ENCODE data around the gene CLINT1.

The CLINT1 gene

GRCh38 chr5:157766902-157767301 lies 92.0 kb downstream of the CLINT1 start:
- H3K9me3 ChIP-seq (ENCODE audit: control insufficient read depth, low read length), result no peaks in the 10 kb centered on the region
- DNase-seq, result no peak
- H3K27me3 ChIP-seq (replicated peaks; ENCODE audit: control insufficient read depth, insufficient read depth, low read length, poor library complexity, severe bottlenecking), result no peaks in the 10 kb centered on the region
- H3K36me3 ChIP-seq (ENCODE audit: control insufficient read depth, insufficient read depth, low read length), result no peaks in the 10 kb centered on the region
- no peak overlapping the region for H3K27ac ChIP-seq (ENCODE audit: insufficient read depth, low read length, poor library complexity, severe bottlenecking)
- no peak overlapping the region for H3K4me3 ChIP-seq (ENCODE audit: insufficient read depth, low read depth, low read length, poor library complexity, severe bottlenecking)
- peaks cover 3% of the 10 kb centered on the region for H3K4me1 ChIP-seq (ENCODE audit: control insufficient read depth, insufficient read depth, low read length, poor library complexity, severe bottlenecking)

- Histone ChIP-seq H3K27me3 (replicated peaks; ENCODE audit: control insufficient read depth, insufficient read depth, low read length, poor library complexity, severe bottlenecking) (no peaks in the 10 kb centered on the region), H3K4me1 (ENCODE audit: control insufficient read depth, insufficient read depth, low read length, poor library complexity, severe bottlenecking) (peaks cover 3% of the 10 kb centered on the region), H3K9me3 (ENCODE audit: control insufficient read depth, low read length) (no peaks in the 10 kb centered on the region), H3K36me3 (ENCODE audit: control insufficient read depth, insufficient read depth, low read length) (no peaks in the 10 kb centered on the region), H3K4me3 (ENCODE audit: insufficient read depth, low read depth, low read length, poor library complexity, severe bottlenecking) (no peak overlapping the region), H3K27ac (ENCODE audit: insufficient read depth, low read length, poor library complexity, severe bottlenecking) (no peak overlapping the region)
- DNase-seq, result no peak
Measured at GRCh38 chr5:157766442-157766841, 92.5 kb downstream of the CLINT1 start.

GRCh38 chr5:157764531-157764930 lies 94.4 kb downstream of the CLINT1 start:
- H3K27ac ChIP-seq (ENCODE audit: insufficient read depth, low read length, poor library complexity, severe bottlenecking), result no peak overlapping the region
- H3K4me3 ChIP-seq (ENCODE audit: insufficient read depth, low read depth, low read length, poor library complexity, severe bottlenecking), result no peak overlapping the region
- H3K9me3 ChIP-seq (ENCODE audit: control insufficient read depth, low read length), result no peaks in the 10 kb centered on the region
- H3K4me1 ChIP-seq (ENCODE audit: control insufficient read depth, insufficient read depth, low read length, poor library complexity, severe bottlenecking), result peaks cover 3% of the 10 kb centered on the region
- no peaks in the 10 kb centered on the region for H3K27me3 ChIP-seq (replicated peaks; ENCODE audit: control insufficient read depth, insufficient read depth, low read length, poor library complexity, severe bottlenecking)
- DNase-seq, result no peak
- H3K36me3 ChIP-seq (ENCODE audit: control insufficient read depth, insufficient read depth, low read length), result no peaks in the 10 kb centered on the region

GRCh38 chr5:157761690-157762621 lies 97.0 kb downstream of the CLINT1 start:
- Histone ChIP-seq H3K4me1 (ENCODE audit: control insufficient read depth, insufficient read depth, low read length, poor library complexity, severe bottlenecking) (peaks cover 3% of the 10 kb centered on the region), H3K36me3 (ENCODE audit: control insufficient read depth, insufficient read depth, low read length) (no peaks in the 10 kb centered on the region), H3K27me3 (replicated peaks; ENCODE audit: control insufficient read depth, insufficient read depth, low read length, poor library complexity, severe bottlenecking) (no peaks in the 10 kb centered on the region), H3K9me3 (ENCODE audit: control insufficient read depth, low read length) (no peaks in the 10 kb centered on the region), H3K4me3 (ENCODE audit: insufficient read depth, low read depth, low read length, poor library complexity, severe bottlenecking) (no peak overlapping the region), H3K27ac (ENCODE audit: insufficient read depth, low read length, poor library complexity, severe bottlenecking) (no peak overlapping the region)
- no peak for DNase-seq

DNA sequence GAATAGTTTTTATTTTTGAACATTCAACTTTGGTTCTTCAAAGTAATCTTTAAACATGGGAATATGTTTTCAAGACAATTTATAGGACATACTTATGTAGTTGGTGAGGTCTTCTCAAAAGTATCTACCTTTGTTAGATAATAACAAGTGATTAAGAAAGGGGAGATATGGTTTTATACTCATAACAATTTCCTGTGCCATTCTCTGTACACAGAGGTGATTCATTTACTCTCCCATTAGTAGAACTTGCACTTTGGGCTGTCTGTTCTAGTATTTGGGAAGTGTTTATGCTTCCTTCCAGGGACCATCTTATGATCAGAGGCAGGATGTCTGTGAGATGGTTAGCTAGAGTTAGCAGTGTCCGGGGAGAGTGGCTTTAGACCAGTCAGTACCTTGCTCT lies 100.2 kb downstream of the CLINT1 start:
- peaks cover 17% of the 10 kb centered on the region for H3K36me3 ChIP-seq (ENCODE audit: control insufficient read depth, insufficient read depth, low read length)
- DNase-seq, result no peak
- H3K9me3 ChIP-seq (ENCODE audit: control insufficient read depth, low read length), result no peaks in the 10 kb centered on the region
- H3K27me3 ChIP-seq (replicated peaks; ENCODE audit: control insufficient read depth, insufficient read depth, low read length, poor library complexity, severe bottlenecking), result no peaks in the 10 kb centered on the region
- H3K4me3 ChIP-seq (ENCODE audit: insufficient read depth, low read depth, low read length, poor library complexity, severe bottlenecking), result no peak overlapping the region
- no peak overlapping the region for H3K27ac ChIP-seq (ENCODE audit: insufficient read depth, low read length, poor library complexity, severe bottlenecking)
- H3K4me1 ChIP-seq (ENCODE audit: control insufficient read depth, insufficient read depth, low read length, poor library complexity, severe bottlenecking), result peaks cover 3% of the 10 kb centered on the region

DNA sequence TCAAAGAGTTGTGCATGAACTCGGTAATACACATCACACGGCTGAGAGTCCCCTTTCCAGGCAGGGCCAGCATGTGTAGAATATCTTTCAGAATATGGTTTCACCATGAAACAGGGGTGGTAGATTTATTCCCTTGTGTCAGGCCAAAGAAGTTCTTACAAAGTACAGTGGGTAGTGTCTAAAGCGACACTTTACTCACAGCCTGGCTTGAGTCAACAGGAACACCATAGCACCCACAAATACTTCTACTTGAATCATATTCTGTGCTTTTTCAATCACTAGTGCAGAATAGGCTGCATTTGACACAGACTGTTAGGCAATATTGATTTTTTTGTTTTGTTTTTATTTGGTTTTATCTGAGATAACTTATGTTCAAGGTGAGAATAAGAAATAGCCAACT lies 102.8 kb downstream of the CLINT1 start:
- Histone ChIP-seq H3K36me3 (ENCODE audit: control insufficient read depth, insufficient read depth, low read length) (peaks cover 26% of the 10 kb centered on the region), H3K27ac (ENCODE audit: insufficient read depth, low read length, poor library complexity, severe bottlenecking) (no peak overlapping the region)

GRCh38 chr5:157750320-157750719 lies 108.6 kb downstream of the CLINT1 start:
- no peak for DNase-seq
- H3K27me3 ChIP-seq (replicated peaks; ENCODE audit: control insufficient read depth, insufficient read depth, low read length, poor library complexity, severe bottlenecking), result no peaks in the 10 kb centered on the region
- H3K4me1 ChIP-seq (ENCODE audit: control insufficient read depth, insufficient read depth, low read length, poor library complexity, severe bottlenecking), result no peaks in the 10 kb centered on the region
- peaks cover 17% of the 10 kb centered on the region for H3K36me3 ChIP-seq (ENCODE audit: control insufficient read depth, insufficient read depth, low read length)
- H3K4me3 ChIP-seq (ENCODE audit: insufficient read depth, low read depth, low read length, poor library complexity, severe bottlenecking), result no peak overlapping the region
- H3K9me3 ChIP-seq (ENCODE audit: control insufficient read depth, low read length), result no peaks in the 10 kb centered on the region
- H3K27ac ChIP-seq (ENCODE audit: insufficient read depth, low read length, poor library complexity, severe bottlenecking), result no peak overlapping the region

More for the DNA sequence above, 102.8 kb downstream of the CLINT1 start:
- no peaks in the 10 kb centered on the region for H3K4me1 ChIP-seq (ENCODE audit: control insufficient read depth, insufficient read depth, low read length, poor library complexity, severe bottlenecking)
- no peak overlapping the region for H3K4me3 ChIP-seq (ENCODE audit: insufficient read depth, low read depth, low read length, poor library complexity, severe bottlenecking)
- H3K9me3 ChIP-seq (ENCODE audit: control insufficient read depth, low read length), result no peaks in the 10 kb centered on the region
- no peak for DNase-seq
- H3K27me3 ChIP-seq (replicated peaks; ENCODE audit: control insufficient read depth, insufficient read depth, low read length, poor library complexity, severe bottlenecking), result no peaks in the 10 kb centered on the region

DNA sequence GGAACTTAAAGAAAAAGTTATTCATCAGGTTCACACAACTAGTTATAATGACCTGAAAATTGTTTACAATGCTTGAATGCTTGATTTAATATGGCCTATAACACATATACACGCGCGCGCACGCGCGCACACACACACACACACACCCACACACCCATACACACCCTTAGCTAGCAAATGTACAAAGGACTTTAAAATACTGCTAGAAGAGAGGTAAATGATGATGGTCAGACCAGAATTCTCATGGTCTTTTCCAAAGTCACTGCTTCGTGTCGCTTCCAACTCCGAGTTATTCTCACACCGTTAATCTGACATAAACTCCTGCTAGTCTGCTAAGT lies 109.5 kb downstream of the CLINT1 start:
- no peak overlapping the region for H3K27ac ChIP-seq (ENCODE audit: insufficient read depth, low read length, poor library complexity, severe bottlenecking)
- H3K4me3 ChIP-seq (ENCODE audit: insufficient read depth, low read depth, low read length, poor library complexity, severe bottlenecking), result no peak overlapping the region
- DNase-seq, result no peak
- no peaks in the 10 kb centered on the region for H3K27me3 ChIP-seq (replicated peaks; ENCODE audit: control insufficient read depth, insufficient read depth, low read length, poor library complexity, severe bottlenecking)
- no peaks in the 10 kb centered on the region for H3K9me3 ChIP-seq (ENCODE audit: control insufficient read depth, low read length)
- H3K4me1 ChIP-seq (ENCODE audit: control insufficient read depth, insufficient read depth, low read length, poor library complexity, severe bottlenecking), result peaks cover 5% of the 10 kb centered on the region
- peaks cover 12% of the 10 kb centered on the region for H3K36me3 ChIP-seq (ENCODE audit: control insufficient read depth, insufficient read depth, low read length)

DNA sequence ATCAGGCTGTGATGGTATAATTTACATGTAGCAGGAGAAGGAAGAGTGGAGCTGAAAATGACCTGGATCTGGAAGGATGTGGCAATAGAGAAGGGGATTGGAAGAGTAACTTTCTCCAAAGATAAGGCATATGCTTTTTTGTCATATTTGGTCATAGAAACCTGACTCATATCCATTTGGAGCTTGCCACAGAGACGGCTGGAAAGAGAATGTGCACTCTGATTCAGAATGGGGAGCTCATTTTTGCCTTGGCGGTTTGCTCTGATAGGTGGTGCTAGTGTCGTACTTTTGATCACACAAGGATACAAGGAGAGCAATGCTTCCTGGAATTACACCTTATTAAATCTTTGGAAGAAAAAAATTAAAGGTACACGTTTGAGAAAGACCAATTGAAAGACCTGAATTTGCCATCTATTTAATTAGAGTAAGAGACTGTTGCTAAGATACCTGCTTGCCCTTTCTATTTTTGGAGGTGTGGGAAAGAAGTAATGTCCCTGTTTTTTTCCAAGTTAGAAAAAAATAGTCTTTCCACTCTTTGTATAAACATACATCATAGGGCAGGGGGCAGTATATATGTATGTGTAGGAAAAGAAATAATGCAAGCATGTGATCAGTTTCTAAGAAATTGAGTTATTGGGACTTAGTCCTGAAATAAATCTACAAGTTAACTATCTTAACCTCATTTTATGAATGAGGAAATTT lies 110.0 kb downstream of the CLINT1 start:
- H3K4me1 ChIP-seq (ENCODE audit: control insufficient read depth, insufficient read depth, low read length, poor library complexity, severe bottlenecking), result peaks cover 8% of the 10 kb centered on the region
- DNase-seq, result no peak
- no peak overlapping the region for H3K4me3 ChIP-seq (ENCODE audit: insufficient read depth, low read depth, low read length, poor library complexity, severe bottlenecking)
- no peaks in the 10 kb centered on the region for H3K27me3 ChIP-seq (replicated peaks; ENCODE audit: control insufficient read depth, insufficient read depth, low read length, poor library complexity, severe bottlenecking)
- H3K27ac ChIP-seq (ENCODE audit: insufficient read depth, low read length, poor library complexity, severe bottlenecking), result no peak overlapping the region
- peaks cover 9% of the 10 kb centered on the region for H3K36me3 ChIP-seq (ENCODE audit: control insufficient read depth, insufficient read depth, low read length)
- no peaks in the 10 kb centered on the region for H3K9me3 ChIP-seq (ENCODE audit: control insufficient read depth, low read length)
